Measurements from ENCODE around the gene PHEX. TPM values are rescaled to one million over a fixed set of nuclear protein-coding genes. Genes with fewer than 3 reads are reported as not detected.

PHEX gene
- total and polyA plus RNA-seq, 7 donors: 0.01 to 0.11 (median 0.04) TPM; not detected in 3

DNA sequence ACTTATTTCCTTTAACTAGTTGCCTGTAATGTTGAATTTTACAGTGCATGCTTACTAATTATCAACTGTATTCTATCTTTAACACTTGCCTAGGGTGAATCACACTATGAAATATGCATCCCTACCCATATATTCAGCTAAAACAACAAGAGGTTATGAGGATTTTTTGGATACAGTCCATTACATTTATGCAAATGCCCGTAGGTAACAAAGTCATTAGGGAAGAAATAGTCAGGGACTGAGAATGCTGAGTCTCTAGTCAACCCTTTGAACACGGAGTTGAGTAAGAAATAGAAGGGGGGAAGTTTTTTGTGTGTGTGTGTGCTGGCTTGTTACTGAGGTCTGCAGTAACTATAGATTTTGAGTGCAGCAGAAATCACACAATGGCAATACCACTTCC, 214.5 kb downstream of the PHEX start:
- intact Hi-C loops (cut with DNase I): no loop called here
- no peak for DNase-seq

GRCh38 chrX:22247169-22247568, 215.0 kb downstream of the PHEX start:
- DNase-seq (no peak), ATAC-seq (no peak)
- no peaks in the 10 kb centered on the region for H3K4me1 ChIP-seq
- 46 to 77% (median 52%) methylated on average over 1 of the region's 1 CpG for WGBS, 3 donors
- H3K4me3 ChIP-seq: no peak overlapping the region
- no peaks in the 10 kb centered on the region for H3K36me3 ChIP-seq (ENCODE audit: insufficient read depth in 1 of 2, low read depth in 1 of 2)
- H3K27me3 ChIP-seq (ENCODE audit: insufficient read depth in 3 of 3, low read length in 2 of 3): no peaks in the 10 kb centered on the region
- intact Hi-C loops (cut with DNase I): no loop called here
- no peaks in the 10 kb centered on the region for H3K9me3 ChIP-seq
- no peak for TF ChIP-seq CTCF (IDR thresholded peaks at IDR 0.05)
- H3K27ac ChIP-seq: no peak overlapping the region

More for the DNA sequence above, 214.5 kb downstream of the PHEX start:
- WGBS, 3 donors: 60 to 88% (median 85%) methylated on average over 2 of the region's 2 CpGs
- TF ChIP-seq CTCF (IDR thresholded peaks at IDR 0.05): no peak
- no peak for ATAC-seq
- no peaks in the 10 kb centered on the region for H3K36me3 ChIP-seq (ENCODE audit: insufficient read depth in 1 of 2, low read depth in 1 of 2)
- H3K27me3 ChIP-seq (ENCODE audit: insufficient read depth in 3 of 3, low read length in 2 of 3): no peaks in the 10 kb centered on the region
- no peak overlapping the region for H3K4me3 ChIP-seq
- no peak overlapping the region for H3K27ac ChIP-seq
- H3K4me1 ChIP-seq: no peaks in the 10 kb centered on the region
- no peaks in the 10 kb centered on the region for H3K9me3 ChIP-seq

GRCh38 chrX:22248401-22248800, 216.3 kb downstream of the PHEX start:
- Histone ChIP-seq H3K36me3 (ENCODE audit: insufficient read depth in 1 of 2, low read depth in 1 of 2) (no peaks in the 10 kb centered on the region), H3K27me3 (ENCODE audit: insufficient read depth in 3 of 3, low read length in 2 of 3) (no peaks in the 10 kb centered on the region), H3K4me3 (no peak overlapping the region), H3K4me1 (no peaks in the 10 kb centered on the region), H3K27ac (no peak overlapping the region), H3K9me3 (no peaks in the 10 kb centered on the region)
- WGBS, 3 donors: 50 to 88% (median 87%) methylated on average over 3 of the region's 3 CpGs
- TF ChIP-seq CTCF (IDR thresholded peaks at IDR 0.05): no peak
- no peak for DNase-seq
- intact Hi-C loops (cut with DNase I): no loop called here
- no peak for ATAC-seq

GRCh38 chrX:22249371-22249770, 217.2 kb downstream of the PHEX start:
- H3K27ac ChIP-seq: no peak overlapping the region
- 55 to 82% (median 74%) methylated on average over 2 of the region's 2 CpGs for WGBS, 3 donors
- no peaks in the 10 kb centered on the region for H3K27me3 ChIP-seq (ENCODE audit: insufficient read depth in 3 of 3, low read length in 2 of 3)
- no peaks in the 10 kb centered on the region for H3K4me1 ChIP-seq
- intact Hi-C loops (cut with DNase I): no loop called here
- TF ChIP-seq CTCF (IDR thresholded peaks at IDR 0.05): no peak
- no peaks in the 10 kb centered on the region for H3K9me3 ChIP-seq
- no peaks in the 10 kb centered on the region for H3K36me3 ChIP-seq (ENCODE audit: insufficient read depth in 1 of 2, low read depth in 1 of 2)
- ATAC-seq (no peak), DNase-seq (no peak)
- no peak overlapping the region for H3K4me3 ChIP-seq

DNA sequence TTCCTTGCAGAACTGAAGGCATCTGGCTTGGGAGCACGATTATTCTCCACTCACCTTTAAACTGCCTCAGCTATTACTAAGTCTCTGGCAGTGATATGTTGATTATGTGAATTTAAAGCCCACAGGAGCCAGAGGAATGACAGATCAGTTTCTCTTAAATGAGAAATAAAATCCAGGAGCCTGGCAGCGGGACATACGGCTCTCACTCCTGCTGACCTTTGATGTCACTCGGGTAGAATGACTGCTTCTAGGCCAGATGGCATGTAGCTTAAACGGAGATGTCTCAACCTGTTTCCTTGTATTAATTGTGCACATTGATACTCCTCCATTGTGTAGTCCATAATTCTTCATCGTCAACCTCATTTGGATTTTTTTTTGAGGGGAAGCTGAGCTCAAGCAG, 236.6 kb downstream of the PHEX start:
- Histone ChIP-seq H3K27ac (no peak overlapping the region), H3K4me3 (no peak overlapping the region), H3K4me1 (no peaks in the 10 kb centered on the region), H3K9me3 (no peaks in the 10 kb centered on the region), H3K27me3 (ENCODE audit: insufficient read depth in 3 of 3, low read length in 2 of 3) (no peaks in the 10 kb centered on the region), H3K36me3 (ENCODE audit: insufficient read depth in 1 of 2, low read depth in 1 of 2) (no peaks in the 10 kb centered on the region)
- no peak for ATAC-seq
- no peak for DNase-seq
- intact Hi-C loops (cut with DNase I): no loop called here
- no peak for TF ChIP-seq CTCF (IDR thresholded peaks at IDR 0.05)
- WGBS, 3 donors: 27 to 40% (median 37%) methylated on average over 6 of the region's 6 CpGs
